Measurements from ENCODE around the gene ERBB2. TPM values are rescaled to one million over a fixed set of nuclear protein-coding genes. Genes with fewer than 3 reads are reported as not detected.

ERBB2 gene
- total and polyA plus RNA-seq, 2 experiments from 2014 or later = 46.2 to 196 TPM

- Mint-ChIP-seq H3K36me3 (ENCODE audit: low read depth) (peaks cover 90% of the 10 kb centered on the region), H3K27ac (no peak overlapping the region), H3K27me3 (ENCODE audit: insufficient read depth, low read depth, poor library complexity) (peaks cover 26% of the 10 kb centered on the region), H3K4me3 (no peak overlapping the region), H3K4me1 (peaks cover 10% of the 10 kb centered on the region), H3K9me3 (no peaks in the 10 kb centered on the region)
- Histone ChIP-seq H3K27me3 (ENCODE audit: insufficient read depth) (no peaks in the 10 kb centered on the region), H3K4me1 (ENCODE audit: insufficient read depth) (no peaks in the 10 kb centered on the region), H2AFZ (no peak overlapping the region), H3K36me3 (ENCODE audit: insufficient read depth) (peaks cover 23% of the 10 kb centered on the region), H3F3A (replicated peaks; ENCODE audit: low read depth) (peaks cover 28% of the 10 kb centered on the region), H3K27ac (ENCODE audit: low read depth) (no peak overlapping the region), H3K9me2 (ENCODE audit: insufficient read depth) (no peaks in the 10 kb centered on the region), H3K4me2 (no peak overlapping the region), H3K4me3 (no peak overlapping the region), H4K20me1 (replicated peaks; ENCODE audit: insufficient read depth) (peaks cover 6% of the 10 kb centered on the region; the same call in 1 of the 2 replicates), H3K79me2 (replicated peaks; ENCODE audit: insufficient read depth) (no peaks in the 10 kb centered on the region)
- no peak for DNase-seq (ENCODE audit: low spot score)
- ATAC-seq = no peak
- TF ChIP-seq, protein P1, sequence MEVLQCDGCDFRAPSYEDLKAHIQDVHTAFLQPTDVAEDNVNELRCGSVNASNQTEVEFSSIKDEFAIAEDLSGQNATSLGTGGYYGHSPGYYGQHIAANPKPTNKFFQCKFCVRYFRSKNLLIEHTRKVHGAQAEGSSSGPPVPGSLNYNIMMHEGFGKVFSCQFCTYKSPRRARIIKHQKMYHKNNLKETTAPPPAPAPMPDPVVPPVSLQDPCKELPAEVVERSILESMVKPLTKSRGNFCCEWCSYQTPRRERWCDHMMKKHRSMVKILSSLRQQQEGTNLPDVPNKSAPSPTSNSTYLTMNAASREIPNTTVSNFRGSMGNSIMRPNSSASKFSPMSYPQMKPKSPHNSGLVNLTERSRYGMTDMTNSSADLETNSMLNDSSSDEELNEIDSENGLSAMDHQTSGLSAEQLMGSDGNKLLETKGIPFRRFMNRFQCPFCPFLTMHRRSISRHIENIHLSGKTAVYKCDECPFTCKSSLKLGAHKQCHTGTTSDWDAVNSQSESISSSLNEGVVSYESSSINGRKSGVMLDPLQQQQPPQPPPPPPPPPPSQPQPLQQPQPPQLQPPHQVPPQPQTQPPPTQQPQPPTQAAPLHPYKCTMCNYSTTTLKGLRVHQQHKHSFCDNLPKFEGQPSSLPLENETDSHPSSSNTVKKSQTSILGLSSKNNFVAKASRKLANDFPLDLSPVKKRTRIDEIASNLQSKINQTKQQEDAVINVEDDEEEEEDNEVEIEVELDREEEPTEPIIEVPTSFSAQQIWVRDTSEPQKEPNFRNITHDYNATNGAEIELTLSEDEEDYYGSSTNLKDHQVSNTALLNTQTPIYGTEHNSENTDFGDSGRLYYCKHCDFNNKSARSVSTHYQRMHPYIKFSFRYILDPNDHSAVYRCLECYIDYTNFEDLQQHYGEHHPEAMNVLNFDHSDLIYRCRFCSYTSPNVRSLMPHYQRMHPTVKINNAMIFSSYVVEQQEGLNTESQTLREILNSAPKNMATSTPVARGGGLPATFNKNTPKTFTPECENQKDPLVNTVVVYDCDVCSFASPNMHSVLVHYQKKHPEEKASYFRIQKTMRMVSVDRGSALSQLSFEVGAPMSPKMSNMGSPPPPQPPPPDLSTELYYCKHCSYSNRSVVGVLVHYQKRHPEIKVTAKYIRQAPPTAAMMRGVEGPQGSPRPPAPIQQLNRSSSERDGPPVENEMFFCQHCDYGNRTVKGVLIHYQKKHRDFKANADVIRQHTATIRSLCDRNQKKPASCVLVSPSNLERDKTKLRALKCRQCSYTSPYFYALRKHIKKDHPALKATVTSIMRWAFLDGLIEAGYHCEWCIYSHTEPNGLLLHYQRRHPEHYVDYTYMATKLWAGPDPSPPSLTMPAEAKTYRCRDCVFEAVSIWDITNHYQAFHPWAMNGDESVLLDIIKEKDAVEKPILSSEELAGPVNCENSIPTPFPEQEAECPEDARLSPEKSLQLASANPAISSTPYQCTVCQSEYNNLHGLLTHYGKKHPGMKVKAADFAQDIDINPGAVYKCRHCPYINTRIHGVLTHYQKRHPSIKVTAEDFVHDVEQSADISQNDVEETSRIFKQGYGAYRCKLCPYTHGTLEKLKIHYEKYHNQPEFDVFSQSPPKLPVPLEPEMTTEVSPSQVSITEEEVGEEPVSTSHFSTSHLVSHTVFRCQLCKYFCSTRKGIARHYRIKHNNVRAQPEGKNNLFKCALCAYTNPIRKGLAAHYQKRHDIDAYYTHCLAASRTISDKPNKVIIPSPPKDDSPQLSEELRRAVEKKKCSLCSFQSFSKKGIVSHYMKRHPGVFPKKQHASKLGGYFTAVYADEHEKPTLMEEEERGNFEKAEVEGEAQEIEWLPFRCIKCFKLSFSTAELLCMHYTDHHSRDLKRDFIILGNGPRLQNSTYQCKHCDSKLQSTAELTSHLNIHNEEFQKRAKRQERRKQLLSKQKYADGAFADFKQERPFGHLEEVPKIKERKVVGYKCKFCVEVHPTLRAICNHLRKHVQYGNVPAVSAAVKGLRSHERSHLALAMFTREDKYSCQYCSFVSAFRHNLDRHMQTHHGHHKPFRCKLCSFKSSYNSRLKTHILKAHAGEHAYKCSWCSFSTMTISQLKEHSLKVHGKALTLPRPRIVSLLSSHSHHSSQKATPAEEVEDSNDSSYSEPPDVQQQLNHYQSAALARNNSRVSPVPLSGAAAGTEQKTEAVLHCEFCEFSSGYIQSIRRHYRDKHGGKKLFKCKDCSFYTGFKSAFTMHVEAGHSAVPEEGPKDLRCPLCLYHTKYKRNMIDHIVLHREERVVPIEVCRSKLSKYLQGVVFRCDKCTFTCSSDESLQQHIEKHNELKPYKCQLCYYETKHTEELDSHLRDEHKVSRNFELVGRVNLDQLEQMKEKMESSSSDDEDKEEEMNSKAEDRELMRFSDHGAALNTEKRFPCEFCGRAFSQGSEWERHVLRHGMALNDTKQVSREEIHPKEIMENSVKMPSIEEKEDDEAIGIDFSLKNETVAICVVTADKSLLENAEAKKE (CRISPR knock-in tag; IDR thresholded peaks at IDR 0.05) = no peak
- TF ChIP-seq POLR2AphosphoS5 (IDR thresholded peaks at IDR 0.05; ENCODE audit: low read depth) (no peak), EZH2phosphoT487 (IDR thresholded peaks at IDR 0.05; ENCODE audit: unreplicated experiment) (no peak), EZH2 (IDR thresholded peaks at IDR 0.05; ENCODE audit: low read depth, unreplicated experiment) (no peak), NANOG (IDR thresholded peaks at IDR 0.05; ENCODE audit: borderline replicate concordance) (no peak), JUNB (IDR thresholded peaks at IDR 0.05; ENCODE audit: unreplicated experiment) (no peak), STAT1 (IDR thresholded peaks at IDR 0.05; ENCODE audit: unreplicated experiment) (no peak), REST (IDR thresholded peaks at IDR 0.05; ENCODE audit: unreplicated experiment) (no peak), ZNF114 (CRISPR knock-in tag; IDR thresholded peaks at IDR 0.05) (no peak)
- TF ChIP-seq, protein P2, sequence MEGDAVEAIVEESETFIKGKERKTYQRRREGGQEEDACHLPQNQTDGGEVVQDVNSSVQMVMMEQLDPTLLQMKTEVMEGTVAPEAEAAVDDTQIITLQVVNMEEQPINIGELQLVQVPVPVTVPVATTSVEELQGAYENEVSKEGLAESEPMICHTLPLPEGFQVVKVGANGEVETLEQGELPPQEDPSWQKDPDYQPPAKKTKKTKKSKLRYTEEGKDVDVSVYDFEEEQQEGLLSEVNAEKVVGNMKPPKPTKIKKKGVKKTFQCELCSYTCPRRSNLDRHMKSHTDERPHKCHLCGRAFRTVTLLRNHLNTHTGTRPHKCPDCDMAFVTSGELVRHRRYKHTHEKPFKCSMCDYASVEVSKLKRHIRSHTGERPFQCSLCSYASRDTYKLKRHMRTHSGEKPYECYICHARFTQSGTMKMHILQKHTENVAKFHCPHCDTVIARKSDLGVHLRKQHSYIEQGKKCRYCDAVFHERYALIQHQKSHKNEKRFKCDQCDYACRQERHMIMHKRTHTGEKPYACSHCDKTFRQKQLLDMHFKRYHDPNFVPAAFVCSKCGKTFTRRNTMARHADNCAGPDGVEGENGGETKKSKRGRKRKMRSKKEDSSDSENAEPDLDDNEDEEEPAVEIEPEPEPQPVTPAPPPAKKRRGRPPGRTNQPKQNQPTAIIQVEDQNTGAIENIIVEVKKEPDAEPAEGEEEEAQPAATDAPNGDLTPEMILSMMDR (conservative IDR thresholded peaks at IDR 0.05; ENCODE audit: low read depth in 2 of 2) = no peak
These were observed 19.9 kb downstream of the ERBB2 start for GRCh38 chr17:39719563-39720355.

Measured in GM23338 (cell line).